AG10803 (cell line): ENCODE results near the gene RBMS1.
A peak's percentile ranks its signal among the peaks of the same experiment; 100 is the strongest.

Source experiments
- DNase-seq: peaks from one replicate; pipeline ENCODE4 v3.0.0; 2010; ENCODE audit warnings: low read depth
- H3K4me3 ChIP-seq: 2 replicates; pipeline ENCODE4 v1.5.1; 2011; ENCODE audit warnings: mild to moderate bottlenecking, low read length, control low read depth
- TF ChIP-seq, protein P1 (sequence below): conservative IDR thresholded peaks from 2 replicates; pipeline ENCODE4 v1.5.1; 2011; ENCODE audit warnings: mild to moderate bottlenecking, low read length, control low read depth, inconsistent platforms

The RBMS1 gene

GRCh38 chr2:160288324-160288723 lies 205.3 kb downstream of the RBMS1 start:
- peak; percentile 48 for DNase-seq

GRCh38 chr2:160287476-160287875 lies 206.1 kb downstream of the RBMS1 start:
- TF ChIP-seq, protein P1, sequence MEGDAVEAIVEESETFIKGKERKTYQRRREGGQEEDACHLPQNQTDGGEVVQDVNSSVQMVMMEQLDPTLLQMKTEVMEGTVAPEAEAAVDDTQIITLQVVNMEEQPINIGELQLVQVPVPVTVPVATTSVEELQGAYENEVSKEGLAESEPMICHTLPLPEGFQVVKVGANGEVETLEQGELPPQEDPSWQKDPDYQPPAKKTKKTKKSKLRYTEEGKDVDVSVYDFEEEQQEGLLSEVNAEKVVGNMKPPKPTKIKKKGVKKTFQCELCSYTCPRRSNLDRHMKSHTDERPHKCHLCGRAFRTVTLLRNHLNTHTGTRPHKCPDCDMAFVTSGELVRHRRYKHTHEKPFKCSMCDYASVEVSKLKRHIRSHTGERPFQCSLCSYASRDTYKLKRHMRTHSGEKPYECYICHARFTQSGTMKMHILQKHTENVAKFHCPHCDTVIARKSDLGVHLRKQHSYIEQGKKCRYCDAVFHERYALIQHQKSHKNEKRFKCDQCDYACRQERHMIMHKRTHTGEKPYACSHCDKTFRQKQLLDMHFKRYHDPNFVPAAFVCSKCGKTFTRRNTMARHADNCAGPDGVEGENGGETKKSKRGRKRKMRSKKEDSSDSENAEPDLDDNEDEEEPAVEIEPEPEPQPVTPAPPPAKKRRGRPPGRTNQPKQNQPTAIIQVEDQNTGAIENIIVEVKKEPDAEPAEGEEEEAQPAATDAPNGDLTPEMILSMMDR: no peak
- no peak for DNase-seq
- no peak overlapping the region for H3K4me3 ChIP-seq

More at GRCh38 chr2:160288324-160288723, 205.3 kb downstream of the RBMS1 start:
- H3K4me3 ChIP-seq: no peak overlapping the region
- TF ChIP-seq, protein P1: no peak

- no peak for DNase-seq
- TF ChIP-seq, protein P1: no peak
- no peak overlapping the region for H3K4me3 ChIP-seq
These were observed 207.1 kb downstream of the RBMS1 start for GRCh38 chr2:160286551-160286950.

DNA sequence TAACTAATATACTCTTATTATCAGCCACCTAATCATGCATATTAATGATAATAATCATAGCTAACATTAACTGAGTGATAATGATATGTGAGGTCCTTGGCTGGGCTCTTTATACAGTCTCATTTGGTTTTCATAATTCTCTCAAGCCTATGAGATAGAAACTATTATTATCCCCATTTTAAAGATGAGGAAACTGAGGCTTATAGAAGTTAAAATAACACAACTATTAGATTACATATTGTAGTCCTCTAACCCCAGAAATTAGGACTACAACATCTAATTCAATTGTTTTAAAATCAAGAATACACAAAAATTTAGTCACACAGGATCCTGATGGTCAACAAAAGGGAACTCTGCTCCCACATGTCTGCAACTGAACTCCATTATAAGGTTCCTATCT lies 209.9 kb downstream of the RBMS1 start:
- DNase-seq: no peak
- TF ChIP-seq, protein P1: no peak
- H3K4me3 ChIP-seq: no peak overlapping the region

DNA sequence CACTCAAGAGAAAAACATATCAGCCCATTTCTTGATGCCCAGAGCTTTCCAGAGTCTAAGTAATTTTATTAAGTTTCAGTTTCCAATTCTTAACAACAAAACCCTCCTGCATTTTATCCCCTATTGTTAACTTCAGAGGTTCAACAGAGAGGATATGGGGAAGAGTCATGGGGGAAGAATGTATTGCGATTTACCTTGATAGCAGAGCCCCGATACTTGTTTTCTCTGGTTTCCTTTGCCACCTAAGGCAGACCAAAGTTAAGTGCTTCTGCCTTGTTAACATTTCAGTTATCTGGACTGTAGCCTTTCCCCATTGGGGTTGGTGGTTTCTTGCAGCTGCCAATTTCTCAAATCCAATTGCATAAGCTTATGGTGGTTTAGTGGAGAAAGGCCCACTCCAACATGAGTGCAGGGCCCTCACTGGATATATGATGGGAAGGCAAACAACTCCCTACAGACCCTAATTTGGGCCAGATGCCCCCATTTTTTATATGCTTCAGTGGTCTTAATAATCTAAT lies 211.5 kb downstream of the RBMS1 start:
- TF ChIP-seq, protein P1: no peak
- DNase-seq: peak; percentile 69
- no peak overlapping the region for H3K4me3 ChIP-seq

DNA sequence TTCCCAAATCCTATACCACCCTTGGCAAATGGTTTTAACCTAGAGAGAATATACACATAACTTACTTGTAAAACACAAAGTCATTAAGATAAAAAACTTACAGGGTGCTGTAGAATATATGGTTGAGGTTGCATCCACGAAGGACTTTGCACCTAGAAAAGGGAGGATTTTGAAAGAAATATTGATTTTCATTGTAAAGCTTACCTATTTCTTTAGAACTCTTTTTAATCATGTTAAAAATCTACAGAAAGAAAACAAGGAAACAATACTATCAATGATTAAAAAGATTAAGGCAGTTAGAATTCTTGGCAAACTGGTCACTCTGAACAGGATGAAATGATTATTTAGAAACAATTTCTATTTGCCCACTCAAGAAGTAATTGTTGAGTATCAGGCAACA lies 212.4 kb downstream of the RBMS1 start:
- no peak for DNase-seq
- no peak overlapping the region for H3K4me3 ChIP-seq
- TF ChIP-seq, protein P1: no peak

- TF ChIP-seq, protein P1: no peak
- peak; percentile 54 for DNase-seq
- H3K4me3 ChIP-seq: no peak overlapping the region
These were observed 213.7 kb downstream of the RBMS1 start for GRCh38 chr2:160279813-160280465.
